Liver (tissue), 9 donors: ENCODE data around the gene PIWIL4. TPM values are rescaled to one million over a fixed set of nuclear protein-coding genes. Genes with fewer than 3 reads are reported as not detected.
A peak's percentile ranks its signal among the peaks of the same experiment; 100 is the strongest.
"Not testable (repeated sequence)": the region's sequence is repeated elsewhere in the genome, so short reads cannot be mapped to it uniquely, and the experiment has no call there.

Experiments used
- DNase-seq: peaks from one replicate; pipeline ENCODE4 v3.0.0-alpha.2; 2017; ENCODE audit warnings: low spot score
- H3K27ac ChIP-seq, 2 donors: one replicate each; pipeline ENCODE4 v1.7.0; 2013; ENCODE audit warnings: inconsistent platforms in 2 of 2, low read length in 2 of 2, control low read depth in 1 of 2, low read depth in 1 of 2, mild to moderate bottlenecking in 1 of 2
- H3K27me3 ChIP-seq, 4 donors: one replicate each; pipeline versions ENCODE4 v1.6.1 to v1.7.0; 2013; ENCODE audit warnings: low read length in 3 of 4, inconsistent platforms in 1 of 4, mild to moderate bottlenecking in 1 of 4, moderate library complexity in 1 of 4; ENCODE audit not compliant: control insufficient read depth in 4 of 4, insufficient read depth in 4 of 4
- H3K36me3 ChIP-seq, 4 donors: one replicate each; pipeline versions ENCODE4 v1.6.1 to v1.7.0; 2013; ENCODE audit warnings: low read length in 3 of 4, mild to moderate bottlenecking in 3 of 4, low read depth in 1 of 4, moderate library complexity in 1 of 4; ENCODE audit not compliant: control insufficient read depth in 4 of 4, insufficient read depth in 3 of 4
- H3K4me1 ChIP-seq, 4 donors: one replicate each; pipeline versions ENCODE4 v1.6.1 to v1.7.0; 2013; ENCODE audit warnings: low read length in 3 of 4, mild to moderate bottlenecking in 3 of 4, moderate library complexity in 1 of 4; ENCODE audit not compliant: control insufficient read depth in 4 of 4, insufficient read depth in 4 of 4
- H3K4me3 ChIP-seq, 3 donors: one replicate each; pipeline versions ENCODE4 v1.6.1 to v1.7.0; 2013; ENCODE audit warnings: low read length in 3 of 3, control low read depth in 1 of 3, low read depth in 1 of 3, mild to moderate bottlenecking in 1 of 3
- H3K9ac ChIP-seq, 2 donors: one replicate each; pipeline ENCODE4 v1.7.0; 2013; ENCODE audit warnings: low read length in 2 of 2, mild to moderate bottlenecking in 2 of 2, moderate library complexity in 2 of 2, control low read depth in 1 of 2, low read depth in 1 of 2
- H3K9me3 ChIP-seq, 4 donors: one replicate each; pipeline versions ENCODE4 v1.6.1 to v1.7.0; 2013; ENCODE audit warnings: low read length in 3 of 4; ENCODE audit not compliant: control insufficient read depth in 4 of 4
- CTCF ChIP-seq: fragments of 150-350 bp; IDR thresholded peaks from 2 replicates; pipeline ENCODE4 v1.5.1; 2017; ENCODE audit warnings: improper control_type of control experiment, low read depth, low read length; ENCODE audit not compliant: missing input control
- EGR1 ChIP-seq, 2 donors: IDR thresholded peaks; 2 replicates each; pipeline ENCODE4 v1.6.1; 2016 to 2018; ENCODE audit warnings: antibody characterized with exemption in 2 of 2, low read depth in 2 of 2
- FOXA1 ChIP-seq: IDR thresholded peaks from 2 replicates; pipeline ENCODE4 v1.6.1; 2016; ENCODE audit warnings: antibody characterized with exemption
- FOXA2 ChIP-seq: IDR thresholded peaks from 2 replicates; pipeline ENCODE4 v1.6.1; 2016; ENCODE audit warnings: antibody characterized with exemption
- GABPA ChIP-seq, 2 donors: IDR thresholded peaks in 1 of 2; conservative IDR thresholded peaks in 1 of 2; 2 replicates each; pipeline ENCODE4 v1.6.1; 2016; ENCODE audit warnings: antibody characterized with exemption in 2 of 2, mild to moderate bottlenecking in 1 of 2, moderate library complexity in 1 of 2
- HNF4A ChIP-seq, 2 donors: conservative IDR thresholded peaks; 2 replicates each; pipeline ENCODE4 v1.6.1; 2016; ENCODE audit warnings: antibody characterized with exemption in 2 of 2, mild to moderate bottlenecking in 2 of 2
- HNF4G ChIP-seq: IDR thresholded peaks from 2 replicates; pipeline ENCODE4 v1.6.1; 2016; ENCODE audit warnings: antibody characterized with exemption
- JUND ChIP-seq, 2 donors: IDR thresholded peaks; 2 replicates each; pipeline ENCODE4 v1.6.1; 2016; ENCODE audit warnings: antibody characterized with exemption in 2 of 2
- MAX ChIP-seq: IDR thresholded peaks from 2 replicates; pipeline ENCODE4 v1.6.1; 2016; ENCODE audit warnings: antibody characterized with exemption
- NR2F2 ChIP-seq: IDR thresholded peaks from 2 replicates; pipeline ENCODE4 v1.6.1; 2016; ENCODE audit warnings: antibody characterized with exemption
- RAD21 ChIP-seq, 2 donors: IDR thresholded peaks; 2 replicates each; pipeline ENCODE4 v1.6.1; 2016; ENCODE audit warnings: antibody characterized with exemption in 2 of 2, mild to moderate bottlenecking in 2 of 2
- REST ChIP-seq: IDR thresholded peaks from 2 replicates; pipeline ENCODE4 v1.6.1; 2016; ENCODE audit warnings: antibody characterized with exemption, mild to moderate bottlenecking
- RXRA ChIP-seq, 2 donors: IDR thresholded peaks; 2 replicates each; pipeline ENCODE4 v1.6.1; 2017 to 2018; ENCODE audit warnings: antibody characterized with exemption in 2 of 2, mild to moderate bottlenecking in 1 of 2
- SP1 ChIP-seq: IDR thresholded peaks from 2 replicates; pipeline ENCODE4 v1.6.1; 2018; ENCODE audit warnings: antibody characterized with exemption, mild to moderate bottlenecking
- TAF1 ChIP-seq: conservative IDR thresholded peaks from 2 replicates; pipeline ENCODE4 v1.6.1; 2016; ENCODE audit warnings: antibody characterized with exemption, mild to moderate bottlenecking
- YY1 ChIP-seq: IDR thresholded peaks from 2 replicates; pipeline ENCODE4 v1.6.1; 2016; ENCODE audit warnings: antibody characterized with exemption, mild to moderate bottlenecking
- ZBTB33 ChIP-seq: IDR thresholded peaks from 2 replicates; pipeline ENCODE4 v1.6.1; 2016; ENCODE audit warnings: antibody characterized with exemption
- WGBS: extraction: QIAGEN DNeasy Blood & Tissue Kit; methylation state at CpG from one replicate; pipeline ENCODE4 v1.1.7; 2013; 5-methylcytosine and 5-hydroxymethylcytosine counted together
- polyA plus RNA-seq, 2 donors: library from polyadenylated mRNA; stranded (reverse) in 1 of 2; unstranded in 1 of 2; fragments of 200-250 nt in 1 of 2; fragments of >200 nt in 1 of 2; fragmentation: Nextera tagmentation in 1 of 2; extraction: Ambion mirVana in 1 of 2; gene quantifications; one replicate each; pipeline versions ENCODE4 v1.2.1 to v1.2.3, GENCODE V29; 2013 to 2015
- total RNA-seq, 2 donors: library from RNA; depleted of rRNA; stranded (reverse); fragments of >200 nt; gene quantifications; one replicate each; pipeline ENCODE4 v1.2.3, GENCODE V29; 2014
- donor health status: healthy.
- donor health status: healthy.
- donor health status: healthy.
- donor health status: healthy.
- donor health status: healthy.

Gene PIWIL4
- total and polyA plus RNA-seq, 4 donors: 0.18 to 1.5 (median 0.51) TPM

DNA sequence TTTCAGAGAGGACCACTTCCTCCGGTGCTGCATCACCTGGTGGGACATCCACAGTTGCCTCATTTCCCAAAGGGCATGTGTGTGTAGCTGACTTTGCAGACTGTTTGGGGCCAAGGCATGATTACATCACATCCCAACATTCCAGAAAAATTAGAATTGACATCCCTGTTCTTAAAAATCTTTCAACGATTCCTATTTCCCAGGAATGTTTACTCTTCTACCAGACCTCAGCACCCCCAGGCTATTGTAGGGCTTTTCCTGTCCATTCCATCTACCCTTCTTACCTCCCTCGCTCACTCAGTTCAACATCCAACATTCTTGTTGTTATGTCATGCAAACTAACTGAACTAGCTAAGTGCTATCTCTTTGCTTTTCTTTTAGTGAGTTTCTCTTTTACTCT is 37.3 kb downstream of the PIWIL4 start (continued):
- TF ChIP-seq REST: no peak
- no peak for TF ChIP-seq TAF1

- Histone ChIP-seq H3K9ac (no peak overlapping the region), H3K4me3 (no peak overlapping the region), H3K9me3 (peaks cover 0 to 9% (median 4%) of the 10 kb centered on the region in 4 donors), H3K27me3 (no peaks in the 10 kb centered on the region), H3K4me1 (no peaks in the 10 kb centered on the region), H3K36me3 (no peaks in the 10 kb centered on the region), H3K27ac (no peak overlapping the region)
- no peak for DNase-seq
- 70% methylated on average over 1 of the region's 1 CpG for WGBS
- no peak for TF ChIP-seq YY1
- TF ChIP-seq NR2F2: no peak
- no peak for TF ChIP-seq RXRA (IDR thresholded peaks at IDR 0.05)
- TF ChIP-seq SP1: no peak
- no peak for TF ChIP-seq ZBTB33
- TF ChIP-seq GABPA (IDR thresholded peaks at IDR 0.05 in 1 of 2, conservative IDR thresholded peaks at IDR 0.05 in 1 of 2): no peak
- TF ChIP-seq JUND (IDR thresholded peaks at IDR 0.05): no peak
- TF ChIP-seq HNF4A (conservative IDR thresholded peaks at IDR 0.05): no peak
- no peak for TF ChIP-seq MAX
- TF ChIP-seq FOXA1: no peak
These were observed 46.0 kb downstream of the PIWIL4 start for GRCh38 chr11:94613120-94613519.

DNA sequence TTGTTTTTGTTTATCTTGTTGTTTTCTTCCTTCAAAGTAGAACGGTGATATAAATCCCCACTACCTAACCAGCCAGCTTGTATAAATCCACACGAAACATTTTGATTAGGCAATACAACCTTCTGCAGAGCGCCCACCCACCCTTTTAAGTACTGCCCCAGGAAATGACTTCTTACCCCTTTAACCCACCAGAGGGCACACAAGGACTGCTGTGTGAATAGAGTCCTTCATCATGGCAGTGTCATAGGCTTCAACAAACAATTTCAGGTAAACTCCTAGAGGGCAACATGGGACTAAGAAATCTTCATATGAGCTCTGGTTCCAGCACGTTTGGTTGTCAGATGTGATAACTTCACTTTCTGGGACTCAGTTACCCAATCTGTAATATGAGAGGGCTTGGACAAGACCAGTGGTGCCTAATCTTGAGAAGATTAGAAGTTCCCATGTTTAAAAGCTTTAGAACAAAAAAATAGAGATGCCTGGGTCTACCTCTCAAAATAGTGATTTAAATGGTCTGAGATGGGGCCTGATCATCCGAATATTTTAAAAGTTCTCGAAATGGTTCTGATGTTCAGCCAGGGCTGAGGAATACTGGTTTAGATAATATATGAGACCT is 56.1 kb downstream of the PIWIL4 start:
- Histone ChIP-seq H3K27ac (no peak overlapping the region), H3K36me3 (peaks cover 0 to 1% (median 0%) of the 10 kb centered on the region in 4 donors), H3K27me3 (no peaks in the 10 kb centered on the region), H3K9ac (no peak overlapping the region), H3K4me1 (no peaks in the 10 kb centered on the region), H3K9me3 (peaks cover 0 to 2% (median 0%) of the 10 kb centered on the region in 4 donors), H3K4me3 (no peak overlapping the region)
- peak; percentile 99 for TF ChIP-seq RAD21 (IDR thresholded peaks at IDR 0.05)
- no peak for TF ChIP-seq HNF4G
- TF ChIP-seq ZBTB33: no peak
- no peak for TF ChIP-seq EGR1 (IDR thresholded peaks at IDR 0.05; ENCODE audit: low read depth in 2 of 2)
- TF ChIP-seq JUND (IDR thresholded peaks at IDR 0.05): no peak
- peak in 1 of 2 donors; percentile 14 for TF ChIP-seq RXRA (IDR thresholded peaks at IDR 0.05)
- TF ChIP-seq GABPA (IDR thresholded peaks at IDR 0.05 in 1 of 2, conservative IDR thresholded peaks at IDR 0.05 in 1 of 2): no peak
- no peak for TF ChIP-seq SP1
- TF ChIP-seq NR2F2: no peak
- TF ChIP-seq YY1: peak; percentile 13
- TF ChIP-seq FOXA2: no peak
- TF ChIP-seq CTCF: peak; percentile 86
- TF ChIP-seq HNF4A (conservative IDR thresholded peaks at IDR 0.05): no peak
- DNase-seq: peak; percentile 48
- 26% methylated on average over 6 of the region's 6 CpGs for WGBS

DNA sequence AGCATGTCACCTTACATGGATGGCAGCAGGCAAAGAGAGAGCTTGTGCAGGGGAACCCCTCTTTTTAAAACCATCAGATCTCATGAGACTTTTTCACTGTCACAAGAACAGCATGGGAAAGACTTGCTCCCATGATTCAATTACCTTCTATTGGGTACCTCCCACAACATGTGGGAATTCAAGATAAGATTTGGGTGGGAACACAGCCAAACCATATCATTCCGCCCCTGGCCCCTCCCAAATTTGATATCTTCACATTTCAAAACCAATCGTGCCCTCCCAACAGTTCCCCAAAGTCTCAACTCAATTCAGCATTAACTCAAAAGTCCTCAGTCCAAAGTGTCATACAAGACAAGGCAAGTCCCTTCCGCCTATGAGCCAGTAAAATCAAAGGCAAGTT is 58.3 kb downstream of the PIWIL4 start:
- WGBS: 80% methylated on average over 3 of the region's 3 CpGs
- not testable (repeated sequence) for H3K27ac ChIP-seq, H3K36me3 ChIP-seq, H3K4me1 ChIP-seq, DNase-seq, H3K27me3 ChIP-seq, H3K9ac ChIP-seq, H3K4me3 ChIP-seq, H3K9me3 ChIP-seq
